HepG2 (cell line): Measurements from ENCODE around the gene NPEPL1. TPM values are rescaled to one million over a fixed set of nuclear protein-coding genes. Genes with fewer than 3 reads are reported as not detected.

ENCODE experiments used
- ATAC-seq: fragments of 200-7000 bp; cut with Tn5 transposase; 3 replicates; pipeline ENCODE4 v1.9.1; 2020; ENCODE audit warnings: mild to moderate bottlenecking, moderate library complexity
- BruUV-seq: library from RNA; stranded (reverse); fragments of 400-500 nt; replicated peaks from 2 replicates; lab custom pipeline; 2021; lab: Mats Ljungman, UMichigan
- CTCF ChIA-PET: fragments of 300-600 bp; formaldehyde crosslinking; extraction: SDS; loops from one replicate; lab custom pipeline; 2021; ENCODE audit warnings: low total read pairs, inconsistent platforms, low intra/inter-chr PET ratio; lab: Yijun Ruan, JAX
- POLR2A ChIA-PET: fragments of 350-600 bp; sonication (Branson Sonifier 250); formaldehyde crosslinking; loops from one replicate; lab custom pipeline; 2020; ENCODE audit warnings: antibody characterized with exemption, inconsistent platforms; lab: Yijun Ruan, JAX
- DNase-seq: peaks from one replicate; pipeline ENCODE4 v3.0.0-alpha.2; 2015; ENCODE audit warnings: low spot score
- FAIRE-seq: peaks from 3 replicates; lab custom pipeline; 2011; peaks lifted over from hg19 to GRCh38; lab: Jason Lieb, UNC
- H2AFZ ChIP-seq: one replicate; pipeline ENCODE4 v1.6.1; 2011; ENCODE audit warnings: low read length, inconsistent platforms
- H3K27ac ChIP-seq: fragments of 300-600 bp; 3 replicates; pipeline ENCODE4 v1.8.0; 2011; ENCODE audit warnings: mixed run types, mild to moderate bottlenecking, mixed read lengths, low read length, inconsistent platforms; ENCODE audit not compliant: insufficient read depth; ENCODE audit errors: extremely low read length
- H3K27me3 ChIP-seq, 2 experiments: fragments of 200-600 bp in 1 of 2; 2 replicates in 1 of 2; 3 replicates in 1 of 2; pipeline versions ENCODE4 v1.6.0 to v1.8.0; 2011; ENCODE audit warnings: low read length in 2 of 2, mild to moderate bottlenecking in 2 of 2, moderate library complexity in 2 of 2, inconsistent platforms in 1 of 2; ENCODE audit not compliant: insufficient read depth in 2 of 2, control insufficient read depth in 1 of 2
- H3K36me3 ChIP-seq, 2 experiments: fragments of 200-600 bp in 1 of 2; replicated peaks in 1 of 2; 2 replicates in 1 of 2; 3 replicates in 1 of 2; pipeline versions ENCODE4 v1.5.1 to v1.8.0; 2011; ENCODE audit warnings: low read length in 2 of 2, inconsistent platforms in 1 of 2; ENCODE audit not compliant: insufficient read depth in 2 of 2, control insufficient read depth in 1 of 2
- H3K4me1 ChIP-seq: 2 replicates; pipeline ENCODE4 v1.5.1; 2012; ENCODE audit warnings: low read length, inconsistent platforms; ENCODE audit not compliant: insufficient read depth
- H3K4me2 ChIP-seq: 2 replicates; pipeline ENCODE4 v1.6.0; 2011; ENCODE audit warnings: low read depth, low read length, inconsistent platforms
- H3K4me3 ChIP-seq, 3 experiments: fragments of 200-600 bp in 1 of 3; sonication (generic), shearing (Covaris generic) in 1 of 3; replicated peaks in 1 of 3; 2 replicates each; pipeline ENCODE4 v1.5.1; 2011 to 2016; ENCODE audit warnings: low read length in 3 of 3, inconsistent platforms in 2 of 3, low read depth in 2 of 3, mild to moderate bottlenecking in 2 of 3, control low read depth in 1 of 3, mixed read lengths in 1 of 3; ENCODE audit not compliant: insufficient read depth in 1 of 3
- H3K79me2 ChIP-seq: one replicate; pipeline ENCODE4 v1.6.1; 2011; ENCODE audit warnings: low read length, inconsistent platforms; ENCODE audit not compliant: insufficient read depth
- H3K9ac ChIP-seq: 2 replicates; pipeline ENCODE4 v1.6.0; 2011; ENCODE audit warnings: mild to moderate bottlenecking, low read depth, low read length, inconsistent platforms; ENCODE audit not compliant: insufficient read depth
- H3K9me3 ChIP-seq: 2 replicates; pipeline ENCODE4 v1.5.1; 2012; ENCODE audit warnings: mild to moderate bottlenecking, low read length
- H4K20me1 ChIP-seq: 2 replicates; pipeline ENCODE4 v1.6.0; 2011; ENCODE audit warnings: inconsistent platforms, mild to moderate bottlenecking, low read length, moderate library complexity; ENCODE audit not compliant: insufficient read depth
- AGO2 ChIP-seq: fragments of 200-400 bp; formaldehyde crosslinking; optimal IDR thresholded peaks from 2 replicates; pipeline ENCODE3; 2017; ENCODE audit warnings: mild to moderate bottlenecking, low read depth, low read length, moderate library complexity
- CAMTA2 ChIP-seq: sonication (generic); formaldehyde crosslinking; IDR thresholded peaks from 2 replicates; pipeline ENCODE4 v1.4.0; 2020; ENCODE audit warnings: mild to moderate bottlenecking, missing genetic modification reagents, borderline replicate concordance
- HNRNPLL ChIP-seq: fragments of 200-400 bp; formaldehyde crosslinking; IDR thresholded peaks from 2 replicates; pipeline ENCODE4 v1.6.1; 2017; ENCODE audit warnings: mild to moderate bottlenecking, low read depth, low read length; ENCODE audit not compliant: poor library complexity, severe bottlenecking
- NFAT5 ChIP-seq: sonication (generic); formaldehyde crosslinking; IDR thresholded peaks from 2 replicates; pipeline ENCODE4 v1.4.0; 2020; ENCODE audit warnings: missing genetic modification reagents
- POLR2A ChIP-seq, 2 experiments: IDR thresholded peaks; 2 replicates each; pipeline ENCODE4 v1.6.1; 2011; ENCODE audit warnings: low read depth in 2 of 2, low read length in 2 of 2, mild to moderate bottlenecking in 1 of 2, moderate library complexity in 1 of 2; ENCODE audit not compliant: insufficient read depth in 1 of 2
- ZMAT3 ChIP-seq: sonication (generic); formaldehyde crosslinking; conservative IDR thresholded peaks from 2 replicates; pipeline ENCODE4 v1.7.0; 2021; ENCODE audit warnings: missing genetic modification reagents
- ZNF121 ChIP-seq: sonication (generic); formaldehyde crosslinking; IDR thresholded peaks from 2 replicates; pipeline ENCODE4 v1.5.0; 2020; ENCODE audit warnings: mild to moderate bottlenecking, missing genetic modification reagents
- ZNF230 ChIP-seq: sonication (generic); formaldehyde crosslinking; IDR thresholded peaks from 2 replicates; pipeline ENCODE4 v1.4.0; 2020; ENCODE audit warnings: mild to moderate bottlenecking, missing genetic modification reagents
- WGBS: methylation state at CpG from one replicate; pipeline ENCODE4 v1.1.6; 2017; ENCODE audit warnings: low lambda C conversion rate; 5-methylcytosine and 5-hydroxymethylcytosine counted together
- in situ Hi-C: cut with HindIII; loops from 2 replicates; pipeline ENCODE4 v1.10.0; 2017; ENCODE audit warnings: low pct_unique_long_range_greater_than_20kb; ENCODE audit not compliant: extremely low pct_ligation_motif_present
- intact Hi-C: fragments of 100-400 bp; cut with micrococcal nuclease; formaldehyde crosslinking; loops from one replicate; pipeline ENCODE4 v1.10.0; 2022; ENCODE audit not compliant: unreplicated experiment
- polyA plus RNA-seq, 8 experiments: library from polyadenylated mRNA; depleted of rRNA in 3 of 8; stranded (reverse) in 7 of 8; unstranded in 1 of 8; fragments of >200 nt; fragmentation: Illumina TruSeq in 4 of 8; extraction: Trizol in 4 of 8; gene quantifications; 2 replicates each; pipeline versions ENCODE4 v1.2.1 to v1.2.3, GENCODE V29; 2011 to 2016; ENCODE audit warnings: low read depth in 4 of 8, missing spikeins in 1 of 8, mixed read lengths in 1 of 8; ENCODE audit not compliant: insufficient read depth in 1 of 8
- total RNA-seq, 5 experiments: library from RNA; depleted of rRNA; stranded (reverse); fragments of >200 nt; fragmentation: Illumina TruSeq; extraction: Trizol; gene quantifications; 2 replicates each; pipeline ENCODE4 v1.2.3, GENCODE V29; 2016; ENCODE audit warnings: low read depth in 1 of 5
- TF ChIP-seq, protein P1 (sequence below): sonication (generic); formaldehyde crosslinking; IDR thresholded peaks from 2 replicates; pipeline ENCODE4 v1.8.0; 2022; ENCODE audit warnings: missing genetic modification reagents, low read depth, mild to moderate bottlenecking, borderline replicate concordance

Gene NPEPL1
- total and polyA plus RNA-seq, 2 of the 13 experiments (the other 11 are each of a cell fraction or from before 2014, with no cell fraction given), result 4.1 to 7.5 TPM

DNA sequence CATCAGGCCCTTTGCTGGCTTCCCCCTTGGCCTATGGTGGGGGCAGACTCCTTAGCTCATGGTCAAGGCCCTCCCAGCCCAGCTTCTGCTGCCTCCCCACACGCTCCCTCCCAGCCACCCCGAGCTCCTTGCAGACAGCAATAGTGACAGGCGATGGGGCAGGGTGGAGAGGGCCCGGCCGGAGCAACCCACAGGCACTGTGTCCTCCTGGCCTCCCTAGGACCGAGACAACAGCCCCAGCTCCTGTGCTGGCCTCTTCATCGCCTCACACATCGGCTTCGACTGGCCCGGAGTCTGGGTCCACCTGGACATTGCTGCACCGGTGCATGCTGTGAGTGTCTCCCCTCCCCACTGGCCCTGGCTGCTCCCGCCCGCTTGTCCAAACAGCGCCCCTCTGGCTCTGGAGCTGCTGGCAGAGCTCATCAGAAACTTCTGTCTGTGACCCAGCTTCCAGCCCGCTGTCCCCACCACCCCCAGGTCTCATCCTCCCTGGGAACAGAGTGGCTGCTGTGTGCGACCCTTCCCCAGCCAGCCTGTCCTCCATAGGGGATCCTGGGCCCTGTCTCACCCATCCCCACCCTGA lies 21.8 kb downstream of the NPEPL1 start:
- no peak for ATAC-seq
- Histone ChIP-seq H3K4me3 (no peak overlapping the region), H3K9me3 (no peaks in the 10 kb centered on the region), H4K20me1 (no peaks in the 10 kb centered on the region; the same call in 1 of the 2 replicates), H3K4me1 (peaks cover 23% of the 10 kb centered on the region), H3K4me2 (no peak overlapping the region), H3K9ac (no peak overlapping the region), H3K27me3 (peaks cover 2 to 3% of the 10 kb centered on the region in 2 experiments; a peak in 1 of 5 replicates), H3K36me3 (no peaks in the 10 kb centered on the region), H2AFZ (no peak overlapping the region), H3K27ac (no peak overlapping the region), H3K79me2 (no peaks in the 10 kb centered on the region)
- ChIA-PET CTCF (no interaction called here), POLR2A (no interaction called here)
- in situ Hi-C loops (no loop called here), intact Hi-C loops (no loop called here)
- TF ChIP-seq ZMAT3 (CRISPR knock-in tag) (no peak), CAMTA2 (CRISPR knock-in tag) (0 out of 2 replicates have a peak, but pooled peaks have one; percentile 42), HNRNPLL (peak; percentile 17), NFAT5 (no peak), POLR2A (IDR thresholded peaks at IDR 0.05; ENCODE audit: insufficient read depth in 1 of 2, low read depth in 2 of 2, low read length in 2 of 2) (peak in 1 of 2 experiments; percentile 40; a peak in 1 of 4 replicates), ZNF230 (CRISPR knock-in tag) (no peak), AGO2 (peak; percentile 41), ZNF121 (CRISPR knock-in tag) (peak; percentile 73)
- TF ChIP-seq, protein P1, sequence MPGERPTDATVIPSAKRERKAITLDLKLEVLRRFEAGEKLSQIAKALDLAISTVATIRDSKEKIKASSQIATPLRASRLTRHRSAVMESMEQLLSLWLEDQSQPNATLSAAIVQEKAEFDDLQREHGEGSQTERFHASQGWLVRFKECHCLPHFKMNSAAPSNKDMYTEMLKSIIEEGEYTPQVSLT (CRISPR knock-in tag), result no peak
- WGBS, result 84% methylated on average over 16 of the region's 16 CpGs
- BruUV-seq, result no TSS peak
- DNase-seq, result no peak
- no peak for FAIRE-seq
